Upper lobe of left lung (tissue), 4 donors: Measurements from ENCODE around the gene UGGT2.

Experiments
- EP300 ChIP-seq, 4 donors: sonication (generic); formaldehyde crosslinking; IDR thresholded peaks; one replicate each; pipeline ENCODE4 v1.5.1; 2017; ENCODE audit warnings: antibody characterized with exemption in 4 of 4, control low read depth in 2 of 4
- POLR2A ChIP-seq, 4 donors: fragments of 450-650 bp; IDR thresholded peaks; one replicate each; pipeline ENCODE4 v1.5.1; 2016 to 2017; ENCODE audit warnings: antibody characterized with exemption in 4 of 4, mild to moderate bottlenecking in 2 of 4
- POLR2AphosphoS5 ChIP-seq, 2 donors: sonication (generic); formaldehyde crosslinking; IDR thresholded peaks; one replicate each; pipeline ENCODE4 v1.5.1; 2017; ENCODE audit warnings: antibody characterized with exemption in 2 of 2
- TF ChIP-seq, protein P1 (sequence below), 6 experiments: fragments of 450-650 bp in 4 of 6; fragments of 200-600 bp in 2 of 6; sonication (generic) in 2 of 6; IDR thresholded peaks; one replicate each; pipeline ENCODE4 v1.5.1; 2016 to 2019; ENCODE audit warnings: antibody characterized with exemption in 6 of 6

DNA sequence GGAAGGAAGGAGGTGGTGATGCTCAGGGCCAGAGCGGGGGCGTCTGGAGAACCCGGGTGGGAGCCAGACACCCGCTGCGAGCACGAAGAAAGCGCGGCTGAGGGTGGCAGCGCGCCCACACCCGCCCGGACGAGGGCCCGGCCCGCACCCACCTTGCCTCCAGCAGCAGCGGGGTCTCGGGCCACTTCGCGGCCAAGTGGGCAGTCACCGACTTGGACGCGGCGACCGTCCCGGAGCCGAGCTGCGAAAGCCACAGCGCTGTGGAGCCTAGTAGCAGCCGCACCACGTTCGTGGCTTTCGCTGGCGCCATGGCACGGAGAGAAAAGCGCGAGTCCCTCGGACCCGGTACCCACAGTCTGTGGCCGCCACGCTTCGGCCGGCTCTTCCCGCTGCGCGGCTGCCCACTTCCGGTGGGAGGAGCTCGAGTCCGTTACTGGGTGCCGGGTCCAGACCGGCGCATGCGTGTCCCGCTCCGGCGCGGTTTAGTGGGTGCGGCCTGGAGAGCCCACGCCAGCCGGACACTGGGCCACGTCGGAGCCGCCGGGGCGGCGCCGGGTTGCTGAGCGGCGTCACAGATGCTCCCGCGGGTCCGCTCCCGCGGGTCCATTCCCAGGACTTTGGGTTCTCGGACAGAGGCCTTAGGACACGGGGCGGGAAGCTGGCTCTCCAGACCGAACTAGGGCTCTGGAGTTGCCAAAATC is at the start of gene UGGT2:
- TF ChIP-seq, protein P1, sequence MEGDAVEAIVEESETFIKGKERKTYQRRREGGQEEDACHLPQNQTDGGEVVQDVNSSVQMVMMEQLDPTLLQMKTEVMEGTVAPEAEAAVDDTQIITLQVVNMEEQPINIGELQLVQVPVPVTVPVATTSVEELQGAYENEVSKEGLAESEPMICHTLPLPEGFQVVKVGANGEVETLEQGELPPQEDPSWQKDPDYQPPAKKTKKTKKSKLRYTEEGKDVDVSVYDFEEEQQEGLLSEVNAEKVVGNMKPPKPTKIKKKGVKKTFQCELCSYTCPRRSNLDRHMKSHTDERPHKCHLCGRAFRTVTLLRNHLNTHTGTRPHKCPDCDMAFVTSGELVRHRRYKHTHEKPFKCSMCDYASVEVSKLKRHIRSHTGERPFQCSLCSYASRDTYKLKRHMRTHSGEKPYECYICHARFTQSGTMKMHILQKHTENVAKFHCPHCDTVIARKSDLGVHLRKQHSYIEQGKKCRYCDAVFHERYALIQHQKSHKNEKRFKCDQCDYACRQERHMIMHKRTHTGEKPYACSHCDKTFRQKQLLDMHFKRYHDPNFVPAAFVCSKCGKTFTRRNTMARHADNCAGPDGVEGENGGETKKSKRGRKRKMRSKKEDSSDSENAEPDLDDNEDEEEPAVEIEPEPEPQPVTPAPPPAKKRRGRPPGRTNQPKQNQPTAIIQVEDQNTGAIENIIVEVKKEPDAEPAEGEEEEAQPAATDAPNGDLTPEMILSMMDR (IDR thresholded peaks at IDR 0.05): no peak
- TF ChIP-seq POLR2AphosphoS5 (IDR thresholded peaks at IDR 0.05) (peak; percentile 66 to 77), POLR2A (IDR thresholded peaks at IDR 0.05) (peak in 3 of 4 donors; percentile 53 to 81 (median 79)), EP300 (IDR thresholded peaks at IDR 0.05) (peak in 2 of 4 donors; percentile 9 to 34)
